A549 (cell line): ENCODE measurements around the gene FRYL. TPM values are rescaled to one million over a fixed set of nuclear protein-coding genes. Genes with fewer than 3 reads are reported as not detected.
"Not testable (repeated sequence)": the region's sequence is repeated elsewhere in the genome, so short reads cannot be mapped to it uniquely, and the experiment has no call there.

Experiments used
- ATAC-seq, 2 experiments: fragments of 200-7000 bp in 1 of 2; fragments of >200 bp in 1 of 2; cut with Nextera tagmentation in 1 of 2; cut with Tn5 transposase in 1 of 2; 3 replicates each; pipeline versions ENCODE4 v1.8.0 to v1.9.1; 2018 to 2020; ENCODE audit warnings: mild to moderate bottlenecking in 1 of 2, moderate library complexity in 1 of 2
- CTCF ChIA-PET: fragments of 300-600 bp; sonication (Branson Sonifier 250); formaldehyde crosslinking; extraction: SDS; loops from one replicate; lab custom pipeline; 2021; ENCODE audit warnings: antibody characterized with exemption, inconsistent platforms; lab: Yijun Ruan, JAX
- POLR2A ChIA-PET: fragments of 350-600 bp; formaldehyde crosslinking; extraction: SDS; loops from one replicate; lab custom pipeline; 2021; ENCODE audit warnings: antibody characterized with exemption, inconsistent platforms; lab: Yijun Ruan, JAX
- DNase-seq, 2 experiments: peaks; one replicate each; pipeline versions ENCODE4 v3.0.0 to v3.0.0-alpha.2; 2011 to 2016; ENCODE audit warnings: low read depth in 1 of 2, low spot score in 1 of 2
- FAIRE-seq: peaks from 2 replicates; lab custom pipeline; 2011; peaks lifted over from hg19 to GRCh38; lab: Jason Lieb, UNC
- H3K27ac ChIP-seq, 2 experiments: fragments of >200 bp; sonication (Bioruptor Twin); formaldehyde crosslinking; 3 replicates each; pipeline ENCODE4 v1.5.1; 2016 to 2017
- H3K4me1 ChIP-seq: fragments of >200 bp; sonication (Bioruptor Twin); formaldehyde crosslinking; 3 replicates; pipeline ENCODE4 v1.6.1; 2016
- H3K4me2 ChIP-seq: fragments of >200 bp; sonication (Bioruptor Twin); formaldehyde crosslinking; 3 replicates; pipeline ENCODE4 v1.6.1; 2016
- H3K4me3 ChIP-seq: fragments of >200 bp; sonication (Bioruptor Twin); formaldehyde crosslinking; 3 replicates; pipeline ENCODE4 v1.5.1; 2016
- H3K9me3 ChIP-seq: fragments of >200 bp; sonication (Bioruptor Twin); formaldehyde crosslinking; 3 replicates; pipeline ENCODE4 v1.6.1; 2016
- BCL3 ChIP-seq: fragments of >200 bp; sonication (Bioruptor Twin); formaldehyde crosslinking; IDR thresholded peaks from 3 replicates; pipeline ENCODE4 v1.6.1; 2016
- CBX8 ChIP-seq: fragments of 200-600 bp; sonication (generic); IDR thresholded peaks from 2 replicates; pipeline ENCODE4 v1.6.1; 2016
- EHMT2 ChIP-seq: fragments of 200-600 bp; sonication (generic); IDR thresholded peaks from 2 replicates; pipeline ENCODE4 v1.6.1; 2016; ENCODE audit warnings: antibody characterized with exemption, low read depth, mild to moderate bottlenecking, moderate library complexity
- FOSB ChIP-seq: fragments of 250-450 bp; sonication (Bioruptor Pico); IDR thresholded peaks from 2 replicates; pipeline ENCODE4 v1.5.0; 2020; ENCODE audit warnings: mild to moderate bottlenecking, moderate library complexity
- HOXB13 ChIP-seq: fragments of 250-450 bp; sonication (Bioruptor Pico); IDR thresholded peaks from 2 replicates; pipeline ENCODE4 v1.5.0; 2020; ENCODE audit warnings: low read depth, mild to moderate bottlenecking, moderate library complexity
- JUN ChIP-seq, 2 experiments: fragments of >200 bp; sonication (Bioruptor Twin); formaldehyde crosslinking; IDR thresholded peaks; 2 replicates in 1 of 2; 3 replicates in 1 of 2; pipeline ENCODE4 v1.6.1; 2016 to 2017
- MAX ChIP-seq: IDR thresholded peaks from 2 replicates; pipeline ENCODE4 v1.6.1; 2012
- MYC ChIP-seq: IDR thresholded peaks from 2 replicates; pipeline ENCODE4 v1.6.1; 2012; ENCODE audit warnings: mild to moderate bottlenecking, inconsistent platforms, low read length, improper control_type of control experiment, borderline replicate concordance
- NPAS2 ChIP-seq: fragments of 250-450 bp; sonication (Bioruptor Pico); IDR thresholded peaks from 2 replicates; pipeline ENCODE4 v1.8.0; 2022; ENCODE audit warnings: mild to moderate bottlenecking, moderate library complexity, borderline replicate concordance
- PHF8 ChIP-seq: fragments of 200-600 bp; sonication (generic); IDR thresholded peaks from 2 replicates; pipeline ENCODE4 v1.6.1; 2016; ENCODE audit warnings: low read depth, mild to moderate bottlenecking, antibody characterized with exemption, moderate library complexity, borderline replicate concordance
- POLR2A ChIP-seq: IDR thresholded peaks from 2 replicates; pipeline ENCODE4 v1.6.1; 2012; ENCODE audit warnings: mild to moderate bottlenecking, low read length
- RARB ChIP-seq: fragments of 250-450 bp; sonication (Bioruptor Pico); IDR thresholded peaks from 2 replicates; pipeline ENCODE4 v1.8.0; 2021; ENCODE audit warnings: mild to moderate bottlenecking, moderate library complexity
- SREBF2 ChIP-seq: fragments of 450-650 bp; IDR thresholded peaks from 2 replicates; pipeline ENCODE4 v1.6.1; 2014; ENCODE audit warnings: mild to moderate bottlenecking, moderate library complexity
- TP53 ChIP-seq: fragments of 250-450 bp; sonication (Bioruptor Pico); IDR thresholded peaks from 2 replicates; pipeline ENCODE4 v1.5.0; 2021; ENCODE audit warnings: mild to moderate bottlenecking, moderate library complexity
- ZFP36 ChIP-seq: fragments of 450-650 bp; IDR thresholded peaks from 2 replicates; pipeline ENCODE4 v1.6.1; 2014; ENCODE audit warnings: borderline replicate concordance; ENCODE audit not compliant: partially characterized antibody
- WGBS: methylation state at CpG from one replicate; pipeline ENCODE4 v1.1.6; 2017; ENCODE audit errors: missing lambda C conversion rate; 5-methylcytosine and 5-hydroxymethylcytosine counted together
- polyA minus RNA-seq: library from RNA; depleted of rRNA, polyadenylated mRNA; stranded (reverse); fragments of >200 nt; gene quantifications from 2 replicates; pipeline ENCODE4 v1.2.3, GENCODE V29; 2011; rRNA and poly(A)+ RNA removed
- polyA plus RNA-seq, 4 experiments: library from polyadenylated mRNA; depleted of rRNA in 3 of 4; stranded (reverse); fragments of >200 nt; fragmentation: RNase III in 1 of 4; extraction: RNeasy Plus Mini Kit Qiagen cat#74134 plus additional on column Dnase treatment in 1 of 4; gene quantifications; 2 replicates in 3 of 4; 3 replicates in 1 of 4; pipeline ENCODE4 v1.2.3, GENCODE V29; 2011 to 2017
- TF ChIP-seq, protein P1 (sequence below): IDR thresholded peaks from 2 replicates; pipeline ENCODE4 v1.6.1; 2012

The FRYL gene
- 18.6 and 21.1 TPM in 2 replicates for polyA plus RNA-seq (2011; rRNA removed)
- 2.2 and 3.1 TPM in 2 replicates for polyA plus RNA-seq (2012; cell fraction: cytosol; rRNA removed)
- polyA plus RNA-seq (2012; cell fraction: nucleus; rRNA removed): 5.7 and 7.3 TPM in 2 replicates
- 6.4 to 7.1 TPM (median 7.0 TPM) in 3 replicates for polyA plus RNA-seq (2017; fragmentation: RNase III; extraction: RNeasy Plus Mini Kit Qiagen cat#74134 plus additional on column Dnase treatment)
- 36.2 and 38.4 TPM in 2 replicates for polyA minus RNA-seq

- POLR2A ChIA-PET: interaction anchor here (0.6 to 1.4 kb wide), 12 partner anchors 11 to 292 kb away, joined by 3 to 6 read pairs (median 4); partner anchors contain the start of gene OCIAD1
These were observed at the start of gene FRYL for GRCh38 chr4:48779998-48780864. FRYL (minus strand) TSS chr4:48780279; CDS start chr4:48634410, 145,869 bp downstream.

GRCh38 chr4:48827622-48828021, 47.5 kb upstream of the FRYL start:
- WGBS: 54% methylated on average over 5 of the region's 5 CpGs
- DNase-seq (no peak), ATAC-seq (no peak), FAIRE-seq (no peak)
- Histone ChIP-seq H3K4me1 (peaks cover 6% of the 10 kb centered on the region; the same call in 2 of the 3 replicates), H3K4me3 (no peak overlapping the region), H3K27ac (no peak overlapping the region), H3K4me2 (no peak overlapping the region), H3K9me3 (no peaks in the 10 kb centered on the region)
- ChIA-PET POLR2A (no interaction called here), CTCF (no interaction called here)
- TF ChIP-seq SREBF2: no peak

More at GRCh38 chr4:48779998-48780864, at the start of gene FRYL:
- peak within 1 kb of the TSS; percentile 78 for H3K4me3 ChIP-seq
- no peak for FAIRE-seq
- CTCF ChIA-PET: interaction anchor here (1.0 to 2.3 kb wide), 3 partner anchors 11 to 201 kb away, joined by 3 to 6 read pairs (median 3); no protein-coding TSS in a partner anchor
- H3K9me3 ChIP-seq: no peaks in the 10 kb centered on the region
- peak within 1 kb of the TSS; percentile 81 to 93 for H3K27ac ChIP-seq
- DNase-seq: peak; percentile 73 to 98
- ATAC-seq: peak; percentile 94 to 96
- no peak for TF ChIP-seq RARB
- TF ChIP-seq TP53 (CRISPR knock-in tag): no peak
- no peak for TF ChIP-seq FOSB (CRISPR knock-in tag)
- no peak for TF ChIP-seq BCL3
- no peak for TF ChIP-seq EHMT2
- TF ChIP-seq POLR2A: peak; percentile 24; the same call in 1 of the 2 replicates
- TF ChIP-seq PHF8: peak; percentile 28; the same call in 1 of the 2 replicates
- no peak for TF ChIP-seq MYC
- no peak; the same call in 1 of the 2 replicates for TF ChIP-seq MAX
- TF ChIP-seq JUN (IDR thresholded peaks at IDR 0.05): peak in 1 of 2 experiments; percentile 55; a peak in 1 of 5 replicates
- TF ChIP-seq, protein P1, sequence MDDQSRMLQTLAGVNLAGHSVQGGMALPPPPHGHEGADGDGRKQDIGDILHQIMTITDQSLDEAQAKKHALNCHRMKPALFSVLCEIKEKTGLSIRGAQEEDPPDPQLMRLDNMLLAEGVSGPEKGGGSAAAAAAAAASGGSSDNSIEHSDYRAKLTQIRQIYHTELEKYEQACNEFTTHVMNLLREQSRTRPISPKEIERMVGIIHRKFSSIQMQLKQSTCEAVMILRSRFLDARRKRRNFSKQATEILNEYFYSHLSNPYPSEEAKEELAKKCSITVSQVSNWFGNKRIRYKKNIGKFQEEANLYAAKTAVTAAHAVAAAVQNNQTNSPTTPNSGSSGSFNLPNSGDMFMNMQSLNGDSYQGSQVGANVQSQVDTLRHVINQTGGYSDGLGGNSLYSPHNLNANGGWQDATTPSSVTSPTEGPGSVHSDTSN: peak; percentile 99
- peak within 1 kb of the TSS; percentile 86 for H3K4me2 ChIP-seq
- H3K4me1 ChIP-seq: peaks cover 27% of the 10 kb centered on the region
- 4% methylated on average over 33 of the region's 51 CpGs for WGBS

DNA sequence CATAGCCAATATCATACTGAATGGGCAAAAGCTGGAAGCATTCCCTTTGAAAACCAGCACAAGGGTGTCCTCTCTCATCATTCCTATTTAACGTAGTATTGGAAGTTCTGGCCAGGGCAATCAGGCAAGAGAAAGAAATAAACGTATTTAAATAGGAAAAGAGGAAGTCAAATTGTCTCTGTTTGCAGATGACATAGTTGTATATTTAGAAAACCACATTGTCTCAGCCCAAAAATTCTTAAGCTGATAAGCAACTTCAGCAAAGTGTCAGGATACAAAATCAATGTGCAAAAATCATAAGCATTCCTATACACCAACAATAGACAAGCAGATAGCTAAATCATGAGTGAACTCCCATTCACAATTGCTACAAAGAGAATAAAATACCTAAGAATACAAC, 41.4 kb upstream of the FRYL start:
- FAIRE-seq, H3K4me2 ChIP-seq, H3K27ac ChIP-seq, ATAC-seq, POLR2A ChIA-PET, H3K9me3 ChIP-seq, H3K4me1 ChIP-seq, DNase-seq, H3K4me3 ChIP-seq, CTCF ChIA-PET: not testable (repeated sequence)
- 41% methylated on average over 2 of the region's 2 CpGs for WGBS

GRCh38 chr4:48816971-48817370, 36.9 kb upstream of the FRYL start:
- no peak overlapping the region for H3K4me3 ChIP-seq
- peaks cover 6% of the 10 kb centered on the region; the same call in 2 of the 3 replicates for H3K4me1 ChIP-seq
- ChIA-PET POLR2A (no interaction called here), CTCF (no interaction called here)
- ATAC-seq (no peak), FAIRE-seq (no peak), DNase-seq (no peak)
- H3K9me3 ChIP-seq: no peaks in the 10 kb centered on the region
- H3K27ac ChIP-seq: no peak overlapping the region
- H3K4me2 ChIP-seq: no peak overlapping the region
- WGBS: 71% methylated on average over 6 of the region's 6 CpGs
- TF ChIP-seq CBX8 (no peak), ZFP36 (no peak), HOXB13 (CRISPR knock-in tag) (no peak), NPAS2 (CRISPR knock-in tag) (no peak), MYC (no peak)

- H3K4me3 ChIP-seq, H3K4me1 ChIP-seq, DNase-seq, CTCF ChIA-PET, POLR2A ChIA-PET, H3K27ac ChIP-seq, H3K4me2 ChIP-seq, FAIRE-seq, H3K9me3 ChIP-seq, ATAC-seq: not testable (repeated sequence)
- WGBS: 84% methylated on average over 7 of the region's 7 CpGs
These were observed 36.2 kb upstream of the FRYL start for GRCh38 chr4:48816297-48816696.
